DOHH2 (cell line): ENCODE results near the gene AMHR2.
A peak's percentile ranks its signal among the peaks of the same experiment; 100 is the strongest.
"Not testable (repeated sequence)": the region's sequence is repeated elsewhere in the genome, so short reads cannot be mapped to it uniquely, and the experiment has no call there.

Experiments
- H3F3A ChIP-seq: fragments of 200-600 bp; sonication (generic), shearing (Covaris generic); 2 replicates; pipeline ENCODE4 v1.6.0; 2016; ENCODE audit warnings: antibody characterized with exemption, mild to moderate bottlenecking; ENCODE audit not compliant: control insufficient read depth, insufficient read depth
- H3K27ac ChIP-seq: fragments of 200-600 bp; sonication (generic); 2 replicates; pipeline ENCODE4 v1.5.1; 2014; ENCODE audit warnings: low read depth, mild to moderate bottlenecking, low read length, moderate library complexity
- H3K27me3 ChIP-seq: fragments of 200-600 bp; sonication (generic); 2 replicates; pipeline ENCODE4 v1.6.1; 2014; ENCODE audit warnings: mild to moderate bottlenecking, low read length, mixed read lengths; ENCODE audit not compliant: control insufficient read depth
- H3K36me3 ChIP-seq: fragments of 200-600 bp; sonication (generic); 2 replicates; pipeline ENCODE4 v1.6.1; 2014; ENCODE audit warnings: mild to moderate bottlenecking, low read length, moderate library complexity, mixed read lengths; ENCODE audit not compliant: control insufficient read depth
- H3K4me1 ChIP-seq: fragments of 200-600 bp; sonication (generic); 2 replicates; pipeline ENCODE4 v1.6.1; 2014; ENCODE audit warnings: mild to moderate bottlenecking, low read length, mixed read lengths; ENCODE audit not compliant: control insufficient read depth
- H3K4me2 ChIP-seq: fragments of 200-600 bp; sonication (generic); 2 replicates; pipeline ENCODE4 v1.6.0; 2014; ENCODE audit warnings: mild to moderate bottlenecking, low read length, moderate library complexity
- H3K4me3 ChIP-seq: fragments of 200-600 bp; sonication (generic); 2 replicates; pipeline ENCODE4 v1.5.1; 2014; ENCODE audit warnings: mild to moderate bottlenecking, low read length, mixed read lengths
- H3K79me2 ChIP-seq: fragments of 200-600 bp; sonication (generic); 2 replicates; pipeline ENCODE4 v1.6.1; 2014; ENCODE audit warnings: mild to moderate bottlenecking, low read length, mixed read lengths; ENCODE audit not compliant: control insufficient read depth
- H3K9me2 ChIP-seq: fragments of 200-600 bp; sonication (generic); replicated peaks from 2 replicates; pipeline ENCODE4 v1.6.1; 2014; ENCODE audit warnings: mild to moderate bottlenecking, low read length, mixed read lengths; ENCODE audit not compliant: control insufficient read depth
- H3K9me3 ChIP-seq: fragments of 200-600 bp; sonication (generic); 2 replicates; pipeline ENCODE4 v1.6.1; 2014; ENCODE audit warnings: antibody characterized with exemption, low read length, mixed read lengths; ENCODE audit not compliant: control insufficient read depth, insufficient read depth
- H4K20me1 ChIP-seq: fragments of 200-600 bp; sonication (generic); 2 replicates; pipeline ENCODE4 v1.6.0; 2014; ENCODE audit warnings: low read depth, mild to moderate bottlenecking, antibody characterized with exemption, low read length, moderate library complexity; ENCODE audit not compliant: control insufficient read depth, insufficient read depth
- CTCF ChIP-seq: fragments of 200-600 bp; sonication (generic); IDR thresholded peaks from one replicate; pipeline ENCODE4 v1.5.1; 2014; ENCODE audit warnings: antibody characterized with exemption, mild to moderate bottlenecking, low read depth, low read length; ENCODE audit not compliant: poor library complexity, severe bottlenecking
- EZH2phosphoT487 ChIP-seq: fragments of 200-600 bp; sonication (generic); IDR thresholded peaks from 2 replicates; pipeline ENCODE4 v1.6.1; 2017; ENCODE audit warnings: borderline replicate concordance, mild to moderate bottlenecking, antibody characterized with exemption, low read length, moderate library complexity, mixed read lengths

The AMHR2 gene

GRCh38 chr12:53423597-53423996, at the start of gene AMHR2:
Gene AMHR2 (plus strand): TSS chr12:53423855. CDS start chr12:53423935, 80 bp downstream.
- no peaks in the 10 kb centered on the region for H3K27me3 ChIP-seq
- H3K4me3 ChIP-seq: no peak within 1 kb of the TSS
- no peaks in the 10 kb centered on the region for H3K36me3 ChIP-seq
- H3K9me3 ChIP-seq: no peaks in the 10 kb centered on the region
- H3K79me2 ChIP-seq: no peaks in the 10 kb centered on the region
- H3F3A ChIP-seq: peaks cover 2% of the 10 kb centered on the region; the same call in 1 of the 2 replicates
- no peak within 1 kb of the TSS for H3K4me2 ChIP-seq
- H3K4me1 ChIP-seq: peaks cover 18% of the 10 kb centered on the region
- no peaks in the 10 kb centered on the region for H4K20me1 ChIP-seq
- TF ChIP-seq EZH2phosphoT487: no peak
- TF ChIP-seq CTCF: no peak
- H3K27ac ChIP-seq: no peak within 1 kb of the TSS
- H3K9me2 ChIP-seq: no peaks in the 10 kb centered on the region

- not testable (repeated sequence) for H3K9me2 ChIP-seq, H3F3A ChIP-seq, H3K4me3 ChIP-seq, H3K27ac ChIP-seq, H3K27me3 ChIP-seq, H3K4me2 ChIP-seq, H3K36me3 ChIP-seq, H3K9me3 ChIP-seq, H4K20me1 ChIP-seq, H3K79me2 ChIP-seq
- peaks cover 34% of the 10 kb centered on the region for H3K4me1 ChIP-seq
Measured at GRCh38 chr12:53374277-53374676, 49.4 kb upstream of the AMHR2 start.

- H3K79me2 ChIP-seq: peaks cover 11% of the 10 kb centered on the region
- H3F3A ChIP-seq: peaks cover 12% of the 10 kb centered on the region
- no peak for TF ChIP-seq CTCF
- TF ChIP-seq EZH2phosphoT487: no peak
- peaks cover 11% of the 10 kb centered on the region for H3K36me3 ChIP-seq
- no peaks in the 10 kb centered on the region for H3K9me3 ChIP-seq
- peaks cover 6% of the 10 kb centered on the region for H4K20me1 ChIP-seq
- no peaks in the 10 kb centered on the region for H3K9me2 ChIP-seq
- no peak overlapping the region for H3K4me2 ChIP-seq
- no peaks in the 10 kb centered on the region for H3K27me3 ChIP-seq
- no peak overlapping the region for H3K27ac ChIP-seq
- peaks cover 30% of the 10 kb centered on the region for H3K4me1 ChIP-seq
- no peak overlapping the region for H3K4me3 ChIP-seq
Measured at GRCh38 chr12:53376747-53377146, 46.9 kb upstream of the AMHR2 start.

GRCh38 chr12:53378222-53378621, 45.4 kb upstream of the AMHR2 start:
- Histone ChIP-seq H4K20me1 (peaks cover 19% of the 10 kb centered on the region), H3K4me2 (peak overlapping the region; percentile 93; the same call in 1 of the 2 replicates), H3K4me3 (peak overlapping the region; percentile 80; the same call in 1 of the 2 replicates), H3K27me3 (no peaks in the 10 kb centered on the region), H3K79me2 (peaks cover 26% of the 10 kb centered on the region), H3K36me3 (peaks cover 25% of the 10 kb centered on the region), H3F3A (peaks cover 7% of the 10 kb centered on the region; the same call in 1 of the 2 replicates), H3K9me2 (no peaks in the 10 kb centered on the region), H3K4me1 (peaks cover 36% of the 10 kb centered on the region), H3K9me3 (no peaks in the 10 kb centered on the region), H3K27ac (no peak overlapping the region)
- TF ChIP-seq CTCF: no peak
- TF ChIP-seq EZH2phosphoT487: no peak
